NT2/D1 (cell line): ENCODE data around the gene OGN.

Experiments
- DNase-seq: peaks from one replicate; pipeline ENCODE4 v3.0.0-alpha.2; 2011; ENCODE audit warnings: low read depth, low spot score
- H3K27me3 ChIP-seq: 2 replicates; pipeline ENCODE4 v1.6.0; 2011; ENCODE audit warnings: mild to moderate bottlenecking; ENCODE audit not compliant: insufficient read length, insufficient read depth
- H3K36me3 ChIP-seq: 2 replicates; pipeline ENCODE4 v1.6.1; 2011; ENCODE audit warnings: mild to moderate bottlenecking, low read length, mixed read lengths; ENCODE audit not compliant: insufficient read depth, insufficient read length
- H3K4me1 ChIP-seq: 2 replicates; pipeline ENCODE4 v1.5.1; 2011; ENCODE audit not compliant: insufficient read depth, insufficient read length
- H3K4me3 ChIP-seq: 2 replicates; pipeline ENCODE4 v1.5.1; 2011; ENCODE audit warnings: low read depth; ENCODE audit not compliant: insufficient read length
- H3K9ac ChIP-seq: 2 replicates; pipeline ENCODE4 v1.6.0; 2011; ENCODE audit warnings: low read depth; ENCODE audit not compliant: insufficient read length
- H3K9me3 ChIP-seq: 2 replicates; pipeline ENCODE4 v1.5.1; 2011; ENCODE audit warnings: mild to moderate bottlenecking, low read length; ENCODE audit not compliant: insufficient read depth
- SUZ12 ChIP-seq: IDR thresholded peaks from 2 replicates; pipeline ENCODE4 v1.6.1; 2011; ENCODE audit not compliant: insufficient read length, insufficient read depth; ENCODE audit errors: extremely low read depth
- YY1 ChIP-seq: IDR thresholded peaks from 2 replicates; pipeline ENCODE4 v1.6.1; 2011; ENCODE audit not compliant: insufficient read length, insufficient read depth
- ZNF274 ChIP-seq: IDR thresholded peaks from 2 replicates; pipeline ENCODE4 v1.6.1; 2011; ENCODE audit warnings: mild to moderate bottlenecking, low read depth, low read length

OGN gene, protein sequence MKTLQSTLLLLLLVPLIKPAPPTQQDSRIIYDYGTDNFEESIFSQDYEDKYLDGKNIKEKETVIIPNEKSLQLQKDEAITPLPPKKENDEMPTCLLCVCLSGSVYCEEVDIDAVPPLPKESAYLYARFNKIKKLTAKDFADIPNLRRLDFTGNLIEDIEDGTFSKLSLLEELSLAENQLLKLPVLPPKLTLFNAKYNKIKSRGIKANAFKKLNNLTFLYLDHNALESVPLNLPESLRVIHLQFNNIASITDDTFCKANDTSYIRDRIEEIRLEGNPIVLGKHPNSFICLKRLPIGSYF

DNA sequence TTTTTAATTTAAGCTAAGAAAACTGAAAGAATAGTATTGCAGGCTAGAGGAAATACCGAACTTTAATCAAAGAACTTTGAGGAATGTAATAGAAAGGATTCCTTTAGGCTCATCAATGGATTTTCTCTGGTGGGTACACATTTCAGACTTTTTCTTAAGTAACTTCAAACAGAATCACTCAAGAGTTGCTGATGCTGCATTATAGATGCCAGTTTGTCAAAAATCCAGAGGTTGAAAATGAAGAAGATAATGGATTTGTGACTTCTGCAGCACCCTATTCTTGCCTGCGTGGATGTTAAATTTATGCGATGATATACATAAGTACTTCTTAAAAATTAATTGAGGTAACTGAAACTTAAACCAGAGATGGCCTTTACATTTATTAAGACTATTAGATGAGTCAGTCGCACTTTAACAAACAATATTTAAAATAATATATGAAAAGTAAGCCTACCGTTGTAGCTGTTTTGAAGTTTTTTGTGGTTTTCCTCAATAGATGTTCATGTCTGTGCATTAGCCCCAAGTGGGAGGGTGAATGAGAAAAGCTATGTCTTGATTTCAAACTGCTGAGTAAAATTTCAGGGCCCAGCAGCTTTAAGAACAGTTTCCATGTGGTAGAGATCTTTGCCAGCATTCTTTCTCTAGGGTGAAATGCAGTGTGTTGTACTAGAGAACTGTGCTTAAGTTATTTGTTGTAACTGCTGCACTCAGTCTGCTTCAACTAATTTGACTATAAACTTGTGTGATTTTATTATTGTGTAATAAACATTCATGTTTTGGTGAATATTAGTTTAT lies at the start of gene OGN:
Gene OGN (minus strand): TSS at position 537 of the 795 bp plus-strand sequence. CDS start 1,171 bp downstream, outside the sequence.
- H3K4me1 ChIP-seq: no peaks in the 10 kb centered on the region
- H3K27me3 ChIP-seq: no peaks in the 10 kb centered on the region
- no peak within 1 kb of the TSS for H3K9ac ChIP-seq
- DNase-seq: no peak
- H3K36me3 ChIP-seq: no peaks in the 10 kb centered on the region
- H3K4me3 ChIP-seq: no peak within 1 kb of the TSS
- no peak for TF ChIP-seq ZNF274
- no peak for TF ChIP-seq YY1
- no peak for TF ChIP-seq SUZ12
- no peaks in the 10 kb centered on the region for H3K9me3 ChIP-seq

DNA sequence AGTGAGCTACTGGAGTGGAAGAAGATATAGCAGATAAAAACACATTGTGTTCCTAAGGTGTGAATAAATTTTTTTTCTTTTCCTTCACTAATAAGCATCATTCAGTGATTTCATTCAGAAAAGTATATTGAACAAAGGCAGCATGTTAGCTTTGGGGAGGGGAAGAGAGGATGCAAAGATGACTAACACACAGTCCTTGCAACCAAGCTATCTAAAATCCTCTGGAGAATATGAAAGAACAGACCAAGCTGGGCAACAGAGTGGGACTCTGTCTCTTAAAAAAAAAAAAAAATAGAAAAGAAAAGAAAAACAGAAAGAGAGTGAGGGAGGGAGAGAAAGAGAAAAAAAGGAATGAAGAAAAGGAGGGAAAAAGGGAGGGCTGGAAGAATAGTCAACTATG lies 42.2 kb upstream of the OGN start:
- Histone ChIP-seq H3K9ac (no peak overlapping the region), H3K4me1 (peaks cover 3% of the 10 kb centered on the region), H3K4me3 (no peak overlapping the region), H3K27me3 (no peaks in the 10 kb centered on the region), H3K36me3 (no peaks in the 10 kb centered on the region), H3K9me3 (no peaks in the 10 kb centered on the region; the same call in 1 of the 2 replicates)
- DNase-seq: no peak
- TF ChIP-seq YY1: no peak
- TF ChIP-seq ZNF274: no peak
- no peak for TF ChIP-seq SUZ12

DNA sequence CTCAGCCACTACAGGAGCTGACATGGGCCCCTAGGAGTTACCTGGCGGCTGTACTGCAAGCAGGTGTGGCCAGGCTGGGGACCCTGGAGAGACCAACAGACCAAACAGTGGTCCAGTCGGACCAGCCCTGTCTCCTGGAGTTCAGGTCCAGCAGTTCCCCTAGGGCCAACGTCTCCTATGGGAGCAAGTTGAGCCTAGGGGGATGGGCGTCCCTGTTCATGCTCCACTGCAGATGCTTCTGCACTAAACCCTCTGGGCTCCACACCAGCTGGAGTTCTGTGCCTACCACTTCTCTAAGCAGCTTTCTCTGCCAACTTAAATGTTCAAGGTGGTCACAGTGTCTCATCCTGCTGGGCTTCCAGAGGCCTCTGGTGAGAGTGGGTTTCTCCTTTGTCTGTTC lies 40.5 kb upstream of the OGN start:
- no peak overlapping the region for H3K4me3 ChIP-seq
- no peak for DNase-seq
- no peak overlapping the region for H3K9ac ChIP-seq
- H3K27me3 ChIP-seq: no peaks in the 10 kb centered on the region
- TF ChIP-seq SUZ12 (no peak), ZNF274 (no peak), YY1 (no peak)
- H3K36me3 ChIP-seq: no peaks in the 10 kb centered on the region
- no peaks in the 10 kb centered on the region; the same call in 1 of the 2 replicates for H3K9me3 ChIP-seq
- H3K4me1 ChIP-seq: peaks cover 3% of the 10 kb centered on the region

DNA sequence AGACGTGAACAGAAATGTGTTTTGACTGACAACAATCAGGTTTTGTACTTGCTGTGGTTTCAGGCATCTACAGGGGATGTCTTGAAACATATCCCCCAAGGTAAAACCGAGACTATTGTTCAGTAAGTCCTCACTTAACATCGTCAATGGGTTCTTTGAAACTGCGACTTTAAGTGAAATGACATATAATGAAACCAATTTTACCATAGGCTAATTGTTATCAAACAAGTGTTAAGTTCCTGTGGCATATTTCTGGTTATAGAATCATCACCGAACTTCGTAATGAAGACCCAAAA lies 36.3 kb upstream of the OGN start:
- Histone ChIP-seq H3K4me3 (no peak overlapping the region), H3K4me1 (peaks cover 3% of the 10 kb centered on the region), H3K27me3 (no peaks in the 10 kb centered on the region), H3K36me3 (no peaks in the 10 kb centered on the region), H3K9me3 (no peaks in the 10 kb centered on the region), H3K9ac (no peak overlapping the region)
- DNase-seq: no peak
- TF ChIP-seq SUZ12 (no peak), YY1 (no peak), ZNF274 (no peak)

DNA sequence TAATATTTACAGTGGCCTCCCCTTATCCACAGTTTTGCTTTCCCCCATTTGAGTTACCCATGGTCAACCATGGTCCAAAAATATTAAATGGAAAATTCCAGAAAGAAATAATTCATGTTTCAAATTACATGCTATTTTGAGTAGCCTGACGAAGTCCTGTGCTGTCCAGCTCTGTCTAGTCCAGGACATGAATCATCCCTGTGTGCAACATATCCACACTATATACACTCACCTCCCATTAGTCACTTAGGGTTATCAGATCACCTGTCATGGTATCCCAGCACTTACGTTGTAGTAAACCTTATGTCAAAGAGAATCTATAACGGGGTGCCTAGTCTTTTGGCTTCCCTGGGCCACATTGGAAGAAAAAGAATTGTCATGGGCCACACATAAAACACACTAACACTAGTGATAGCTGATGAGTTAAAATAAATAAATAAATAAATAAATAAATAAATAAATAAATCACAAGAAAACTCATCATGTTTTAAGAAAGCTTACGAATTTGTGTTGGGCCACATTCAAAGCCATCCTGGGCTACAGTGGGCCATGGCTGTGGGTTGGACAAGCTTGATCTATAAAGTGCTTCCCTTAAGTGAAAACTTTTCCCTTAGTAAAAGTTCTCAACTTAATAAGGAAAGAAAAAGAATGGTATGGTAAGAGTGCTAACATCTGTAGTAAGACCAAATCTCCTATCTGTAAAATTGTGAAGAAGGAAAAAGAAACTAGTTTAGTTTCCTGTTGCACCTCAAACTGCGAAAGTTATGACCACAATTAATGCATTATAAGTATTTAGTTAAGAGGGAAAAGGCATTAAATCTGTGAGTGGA lies 35.8 kb upstream of the OGN start:
- Histone ChIP-seq H3K4me3 (no peak overlapping the region), H3K4me1 (peaks cover 3% of the 10 kb centered on the region), H3K9me3 (no peaks in the 10 kb centered on the region), H3K27me3 (no peaks in the 10 kb centered on the region), H3K36me3 (no peaks in the 10 kb centered on the region), H3K9ac (no peak overlapping the region)
- no peak for DNase-seq
- TF ChIP-seq YY1: no peak
- no peak for TF ChIP-seq SUZ12
- no peak for TF ChIP-seq ZNF274

DNA sequence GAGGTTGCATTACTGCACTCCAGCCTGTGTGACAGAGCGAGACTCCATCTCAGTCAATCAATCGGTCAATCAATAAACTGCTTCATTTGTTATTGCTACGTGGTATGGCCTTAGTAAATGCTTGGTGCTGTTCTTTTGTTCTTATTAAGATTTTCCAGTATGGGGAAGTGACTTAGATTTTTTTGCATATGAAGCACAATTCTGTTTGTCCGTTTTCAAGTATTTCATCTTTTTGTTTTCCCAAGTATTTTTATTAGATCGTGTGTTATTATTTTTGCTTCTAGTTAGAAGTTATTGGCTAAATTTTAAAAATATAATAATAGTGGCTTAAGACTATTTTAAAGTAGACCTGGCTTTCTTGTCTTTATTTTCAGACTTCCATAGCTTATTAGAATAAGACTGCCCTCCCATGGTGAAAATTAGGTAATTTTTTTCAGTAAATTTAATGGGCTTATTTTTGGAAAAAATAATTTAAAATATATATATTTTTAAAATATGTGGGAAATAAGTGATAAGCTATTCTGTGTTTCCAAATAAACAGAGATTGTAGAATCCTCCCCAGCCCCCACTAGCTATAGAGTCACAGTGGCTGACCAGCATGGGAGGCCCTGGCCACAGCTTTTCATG lies 34.6 kb upstream of the OGN start:
- no peak for DNase-seq
- no peak for TF ChIP-seq ZNF274
- Histone ChIP-seq H3K9me3 (no peaks in the 10 kb centered on the region), H3K4me3 (no peak overlapping the region), H3K9ac (no peak overlapping the region), H3K36me3 (no peaks in the 10 kb centered on the region), H3K4me1 (no peaks in the 10 kb centered on the region), H3K27me3 (no peaks in the 10 kb centered on the region)
